Activated T-cell treated with anti-CD3 and anti-CD28 coated beads, Interleukin-2, amount 50 U/mL, for 4 hours (primary cell): ENCODE data around the gene EYA2. TPM values are rescaled to one million over a fixed set of nuclear protein-coding genes. Genes with fewer than 3 reads are reported as not detected.

Experiments
- ATAC-seq, 2 donors: fragments of 200-7000 bp; cut with Tn5 transposase; one replicate each; pipeline ENCODE4 v1.10.0; 2021
- DNase-seq: peaks from one replicate; pipeline ENCODE4 v3.0.0-alpha.2; 2020
- H3K27me3 Mint-ChIP-seq: one replicate; pipeline ENCODE4 v1.8.0; 2021; ENCODE audit warnings: low read depth, mixed read lengths
- H3K36me3 Mint-ChIP-seq: one replicate; pipeline ENCODE4 v1.8.0; 2022; ENCODE audit warnings: mixed read lengths; ENCODE audit not compliant: insufficient read depth
- H3K4me1 Mint-ChIP-seq: one replicate; pipeline ENCODE4 v1.8.0; 2021; ENCODE audit warnings: low read depth, mixed read lengths
- H3K4me3 Mint-ChIP-seq: one replicate; pipeline ENCODE4 v1.8.0; 2021; ENCODE audit warnings: mild to moderate bottlenecking, moderate library complexity, mixed read lengths
- H3K9me3 Mint-ChIP-seq: one replicate; pipeline ENCODE4 v1.8.0; 2021; ENCODE audit warnings: mixed read lengths
- total RNA-seq, 3 donors: library from RNA; stranded (reverse); gene quantifications; one replicate each; pipeline ENCODE4 v1.2.1, GENCODE V29; 2021

Gene EYA2
- total RNA-seq, 3 donors from 2014 or later = not detected

DNA sequence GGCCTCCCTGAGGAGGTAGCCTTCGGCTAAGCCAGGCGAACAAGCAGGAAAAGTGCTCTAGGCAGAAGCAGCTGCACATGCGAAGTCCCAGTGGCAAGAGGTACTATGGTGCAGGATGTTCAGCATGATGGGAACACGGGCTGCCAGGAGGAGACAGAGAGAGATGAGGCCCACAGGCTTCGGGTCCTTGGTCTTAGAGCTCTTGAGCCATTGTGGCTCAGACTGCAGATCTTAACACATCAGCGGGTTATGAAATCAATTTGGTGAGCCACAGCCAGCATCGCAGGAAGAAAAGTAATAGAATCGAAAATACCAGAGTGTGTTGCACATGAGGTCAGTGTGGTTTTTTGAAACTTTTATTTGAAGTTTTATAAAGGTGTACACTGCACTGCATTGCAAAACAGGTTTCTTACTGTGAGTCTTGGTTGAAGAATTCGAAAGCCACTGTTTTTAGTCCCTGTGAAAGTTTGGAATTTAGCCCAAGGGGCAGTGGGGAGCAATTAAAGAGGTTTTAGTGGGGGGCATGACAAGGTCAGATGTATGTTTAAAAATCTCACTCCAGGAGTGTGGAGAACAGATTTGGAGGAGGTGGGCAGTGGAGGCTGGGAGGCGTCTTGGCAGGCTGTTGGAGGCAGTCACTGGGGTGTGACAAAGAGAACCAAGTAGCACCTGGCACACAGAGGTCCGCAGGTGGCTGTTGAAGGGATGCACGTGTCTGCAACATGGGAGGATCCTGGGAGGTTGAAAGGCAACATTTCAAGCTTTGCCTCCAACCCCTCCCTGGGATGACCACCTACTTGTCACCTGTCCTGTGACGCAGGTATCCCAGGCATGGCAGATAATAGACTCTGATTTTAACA is 69.3 kb downstream of the EYA2 start:
- DNase-seq (no peak), ATAC-seq (no peak)
- Mint-ChIP-seq H3K9me3 (no peaks in the 10 kb centered on the region), H3K4me1 (no peaks in the 10 kb centered on the region), H3K27me3 (peaks cover 2% of the 10 kb centered on the region), H3K4me3 (no peak overlapping the region), H3K36me3 (no peaks in the 10 kb centered on the region)

GRCh38 chr20:46964618-46965455 is 70.2 kb downstream of the EYA2 start:
- DNase-seq (no peak), ATAC-seq (no peak)
- no peak overlapping the region for H3K4me3 Mint-ChIP-seq
- H3K9me3 Mint-ChIP-seq = no peaks in the 10 kb centered on the region
- H3K27me3 Mint-ChIP-seq = peaks cover 5% of the 10 kb centered on the region
- no peaks in the 10 kb centered on the region for H3K4me1 Mint-ChIP-seq
- H3K36me3 Mint-ChIP-seq = no peaks in the 10 kb centered on the region

GRCh38 chr20:46965477-46965876 is 70.8 kb downstream of the EYA2 start:
- Mint-ChIP-seq H3K36me3 (no peaks in the 10 kb centered on the region), H3K4me1 (no peaks in the 10 kb centered on the region), H3K4me3 (no peak overlapping the region), H3K9me3 (no peaks in the 10 kb centered on the region), H3K27me3 (peaks cover 5% of the 10 kb centered on the region)
- ATAC-seq (no peak), DNase-seq (no peak)

GRCh38 chr20:46967646-46968045 is 73.0 kb downstream of the EYA2 start:
- Mint-ChIP-seq H3K4me1 (no peaks in the 10 kb centered on the region), H3K27me3 (peaks cover 6% of the 10 kb centered on the region), H3K36me3 (no peaks in the 10 kb centered on the region), H3K9me3 (no peaks in the 10 kb centered on the region), H3K4me3 (no peak overlapping the region)
- no peak for ATAC-seq
- DNase-seq = no peak

DNA sequence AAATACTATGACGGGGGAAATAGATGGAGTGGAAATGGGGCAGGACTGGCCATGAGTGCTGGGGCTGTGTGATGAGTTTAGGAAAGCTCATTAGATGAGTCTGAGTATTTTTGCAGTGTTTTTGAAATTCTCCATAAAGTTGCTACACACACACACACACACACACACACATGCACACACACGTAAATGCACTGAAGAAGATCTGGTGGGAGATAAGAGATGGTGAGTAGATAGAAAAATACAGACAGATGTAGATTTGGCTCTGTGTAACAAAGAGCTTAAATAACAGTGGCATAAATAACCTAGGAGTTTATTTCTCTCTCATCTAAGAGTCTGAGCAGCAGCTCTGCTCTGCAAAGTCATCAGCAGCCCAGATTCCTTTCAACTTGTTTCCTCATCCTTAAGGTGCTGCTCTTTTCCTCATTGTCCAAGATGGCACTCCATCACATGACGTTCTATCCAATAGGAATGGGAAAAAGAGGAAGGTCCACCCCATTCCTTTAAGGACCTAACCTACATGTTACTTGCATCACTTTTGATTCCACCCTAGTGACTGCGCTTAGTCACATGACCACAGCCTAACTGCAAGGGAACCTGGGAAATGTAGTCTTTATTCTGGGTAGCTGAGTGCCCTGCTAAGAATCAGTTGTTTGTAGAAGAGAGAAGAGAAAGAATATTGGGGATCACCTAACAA is 76.4 kb downstream of the EYA2 start:
- DNase-seq = no peak
- Mint-ChIP-seq H3K4me1 (no peaks in the 10 kb centered on the region), H3K36me3 (no peaks in the 10 kb centered on the region), H3K4me3 (no peak overlapping the region), H3K27me3 (peaks cover 9% of the 10 kb centered on the region), H3K9me3 (no peaks in the 10 kb centered on the region)
- peak; percentile 70 to 77 for ATAC-seq

DNA sequence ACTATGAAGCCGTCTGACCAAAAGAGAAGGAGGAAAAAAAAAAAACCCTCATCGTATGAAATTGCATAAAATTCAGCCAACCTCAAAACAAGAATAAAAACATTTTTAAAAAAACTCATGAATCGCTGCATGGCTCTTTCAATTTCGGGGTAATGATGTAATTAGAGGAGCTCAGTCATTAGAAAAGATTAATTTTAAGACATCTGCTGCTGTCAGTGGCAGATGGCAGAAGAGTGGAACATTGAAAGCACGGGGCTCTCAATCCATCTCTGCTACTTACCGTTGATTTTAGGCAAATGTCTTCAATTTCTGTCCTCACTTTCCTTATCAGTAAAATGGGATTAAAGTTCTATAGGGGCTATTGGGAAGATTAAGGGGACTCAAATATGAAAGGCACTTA is 79.1 kb downstream of the EYA2 start:
- Mint-ChIP-seq H3K27me3 (peaks cover 17% of the 10 kb centered on the region), H3K4me3 (no peak overlapping the region), H3K36me3 (no peaks in the 10 kb centered on the region), H3K4me1 (no peaks in the 10 kb centered on the region), H3K9me3 (no peaks in the 10 kb centered on the region)
- ATAC-seq (no peak), DNase-seq (no peak)

DNA sequence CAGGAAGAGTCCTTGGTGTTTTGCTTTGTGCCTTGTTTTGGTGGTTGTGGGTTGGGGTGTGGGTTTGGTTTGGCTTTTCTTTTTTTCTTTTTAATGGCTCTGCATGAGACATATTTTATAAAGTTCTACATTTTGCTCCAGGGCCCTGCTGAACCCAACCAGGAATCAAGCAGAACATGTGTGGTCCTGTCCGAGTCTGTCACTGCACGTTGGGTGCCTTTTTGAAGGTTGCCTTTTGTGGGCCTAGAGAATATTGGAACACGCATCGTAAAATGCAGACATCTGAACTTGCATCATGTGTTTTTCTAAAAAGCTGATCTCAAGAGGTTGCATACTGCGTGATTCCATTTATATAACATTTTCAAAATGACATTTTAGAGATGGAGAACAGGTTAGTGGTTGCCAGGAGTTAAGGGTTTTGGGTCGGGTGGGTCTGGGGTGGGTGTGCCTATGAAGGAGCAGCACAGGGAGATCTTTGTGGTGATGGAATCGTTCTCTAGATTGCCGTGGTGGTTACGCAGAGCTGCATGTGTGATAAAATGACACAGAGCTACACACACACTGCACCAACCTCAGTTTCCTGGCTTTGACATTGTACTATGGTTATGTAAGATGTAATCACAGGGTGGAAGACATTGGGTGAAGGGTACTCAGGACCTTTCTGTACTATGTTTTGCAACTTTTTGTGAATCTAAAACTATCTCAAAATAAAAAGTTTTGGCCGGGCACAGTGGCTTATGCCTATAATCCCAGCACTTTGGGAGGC is 80.2 kb downstream of the EYA2 start:
- no peaks in the 10 kb centered on the region for H3K9me3 Mint-ChIP-seq
- no peak overlapping the region for H3K4me3 Mint-ChIP-seq
- H3K4me1 Mint-ChIP-seq = peaks cover 5% of the 10 kb centered on the region
- ATAC-seq = no peak
- peaks cover 24% of the 10 kb centered on the region for H3K27me3 Mint-ChIP-seq
- no peaks in the 10 kb centered on the region for H3K36me3 Mint-ChIP-seq
- no peak for DNase-seq

DNA sequence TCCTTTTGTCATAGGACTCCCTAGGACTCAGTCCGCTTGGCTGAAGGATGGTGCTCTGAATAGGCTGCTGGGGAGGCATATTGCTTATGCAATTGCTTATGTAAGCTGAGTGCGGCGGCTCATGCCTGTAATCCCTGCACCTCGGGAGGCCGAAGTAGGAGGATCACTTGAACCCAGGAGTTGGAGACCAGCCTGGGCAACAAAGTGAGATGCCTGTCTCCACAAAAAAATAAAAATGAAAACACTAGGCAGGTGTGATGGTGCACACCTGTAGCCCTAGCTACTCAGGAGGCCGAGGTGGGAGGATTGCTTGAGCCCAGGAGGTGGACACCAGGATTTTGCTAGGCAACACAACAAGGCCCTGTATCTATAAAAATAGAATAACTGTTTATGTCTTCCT is 81.3 kb downstream of the EYA2 start:
- peaks cover 26% of the 10 kb centered on the region for H3K27me3 Mint-ChIP-seq
- no peaks in the 10 kb centered on the region for H3K36me3 Mint-ChIP-seq
- H3K9me3 Mint-ChIP-seq = no peaks in the 10 kb centered on the region
- no peak for DNase-seq
- peaks cover 7% of the 10 kb centered on the region for H3K4me1 Mint-ChIP-seq
- no peak for ATAC-seq
- no peak overlapping the region for H3K4me3 Mint-ChIP-seq

GRCh38 chr20:46977204-46977603 is 82.6 kb downstream of the EYA2 start:
- Mint-ChIP-seq H3K4me3 (no peak overlapping the region), H3K36me3 (no peaks in the 10 kb centered on the region), H3K27me3 (peaks cover 24% of the 10 kb centered on the region), H3K4me1 (peaks cover 7% of the 10 kb centered on the region), H3K9me3 (no peaks in the 10 kb centered on the region)
- DNase-seq = no peak
- no peak for ATAC-seq

GRCh38 chr20:46977909-46978588 is 83.4 kb downstream of the EYA2 start:
- Mint-ChIP-seq H3K4me3 (no peak overlapping the region), H3K9me3 (peaks cover 4% of the 10 kb centered on the region), H3K36me3 (no peaks in the 10 kb centered on the region), H3K4me1 (peaks cover 7% of the 10 kb centered on the region), H3K27me3 (peaks cover 24% of the 10 kb centered on the region)
- ATAC-seq = no peak
- DNase-seq = no peak

GRCh38 chr20:46978951-46979491 is 84.4 kb downstream of the EYA2 start:
- H3K9me3 Mint-ChIP-seq = peaks cover 13% of the 10 kb centered on the region

GRCh38 chr20:46979603-46980241 is 85.1 kb downstream of the EYA2 start:
- Mint-ChIP-seq H3K4me1 (peaks cover 7% of the 10 kb centered on the region), H3K4me3 (no peak overlapping the region), H3K27me3 (peaks cover 24% of the 10 kb centered on the region), H3K36me3 (no peaks in the 10 kb centered on the region), H3K9me3 (peaks cover 13% of the 10 kb centered on the region)
- DNase-seq (no peak), ATAC-seq (no peak)

More at GRCh38 chr20:46978951-46979491, 84.4 kb downstream of the EYA2 start:
- H3K4me1 Mint-ChIP-seq = peaks cover 7% of the 10 kb centered on the region
- ATAC-seq (no peak), DNase-seq (no peak)
- H3K27me3 Mint-ChIP-seq = peaks cover 22% of the 10 kb centered on the region
- no peaks in the 10 kb centered on the region for H3K36me3 Mint-ChIP-seq
- H3K4me3 Mint-ChIP-seq = no peak overlapping the region

DNA sequence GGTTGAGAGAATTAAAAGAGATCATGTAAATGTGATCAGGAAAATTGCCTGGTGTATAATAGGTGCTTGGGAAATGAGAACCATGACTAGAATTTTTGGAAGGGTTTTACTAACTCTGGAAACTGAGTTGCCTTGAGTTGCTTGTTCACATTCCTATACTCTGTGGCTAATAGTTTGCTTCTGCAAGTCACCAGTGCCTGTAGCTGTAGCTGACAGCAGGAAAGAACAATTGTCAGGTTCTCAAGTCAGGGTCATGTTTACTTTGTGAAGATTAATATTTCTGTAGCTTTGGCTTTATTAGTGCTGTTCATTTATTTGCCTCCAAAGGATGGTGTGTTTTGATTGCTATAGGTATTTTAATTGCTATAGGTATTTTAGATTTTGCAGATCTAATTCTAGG is 86.5 kb downstream of the EYA2 start:
- no peak for DNase-seq

More for the DNA sequence above, 86.5 kb downstream of the EYA2 start:
- H3K36me3 Mint-ChIP-seq = no peaks in the 10 kb centered on the region
- ATAC-seq = no peak
- no peak overlapping the region for H3K4me3 Mint-ChIP-seq
- H3K4me1 Mint-ChIP-seq = peaks cover 7% of the 10 kb centered on the region
- peaks cover 18% of the 10 kb centered on the region for H3K9me3 Mint-ChIP-seq
- H3K27me3 Mint-ChIP-seq = peaks cover 30% of the 10 kb centered on the region
